SW480 (cell line): Measurements from ENCODE around the gene CPNE4.

Experiments
- DNase-seq: peaks from one replicate; pipeline ENCODE4 v3.0.0-alpha.2; 2016; ENCODE audit warnings: low spot score

CPNE4 gene

DNA sequence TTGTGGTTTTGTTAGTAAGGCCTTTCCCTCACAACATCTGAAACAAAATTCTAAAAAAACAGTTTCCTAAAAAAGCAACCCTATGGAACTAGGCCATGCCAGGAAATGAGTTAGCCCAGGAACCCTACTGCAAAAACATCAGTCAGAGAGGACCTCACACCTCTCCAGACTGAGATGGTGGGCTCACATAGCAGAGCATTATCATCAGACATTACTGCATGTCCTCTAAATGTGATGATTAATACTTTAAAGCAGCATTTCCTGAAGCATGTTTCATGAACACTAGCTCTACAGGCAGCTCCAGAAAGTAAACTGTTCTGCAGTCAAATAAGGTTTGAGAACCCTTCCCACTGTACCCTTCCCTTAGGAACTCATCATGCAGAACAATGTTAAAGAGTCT is 299.7 kb downstream of the CPNE4 start:
- no peak for DNase-seq

DNA sequence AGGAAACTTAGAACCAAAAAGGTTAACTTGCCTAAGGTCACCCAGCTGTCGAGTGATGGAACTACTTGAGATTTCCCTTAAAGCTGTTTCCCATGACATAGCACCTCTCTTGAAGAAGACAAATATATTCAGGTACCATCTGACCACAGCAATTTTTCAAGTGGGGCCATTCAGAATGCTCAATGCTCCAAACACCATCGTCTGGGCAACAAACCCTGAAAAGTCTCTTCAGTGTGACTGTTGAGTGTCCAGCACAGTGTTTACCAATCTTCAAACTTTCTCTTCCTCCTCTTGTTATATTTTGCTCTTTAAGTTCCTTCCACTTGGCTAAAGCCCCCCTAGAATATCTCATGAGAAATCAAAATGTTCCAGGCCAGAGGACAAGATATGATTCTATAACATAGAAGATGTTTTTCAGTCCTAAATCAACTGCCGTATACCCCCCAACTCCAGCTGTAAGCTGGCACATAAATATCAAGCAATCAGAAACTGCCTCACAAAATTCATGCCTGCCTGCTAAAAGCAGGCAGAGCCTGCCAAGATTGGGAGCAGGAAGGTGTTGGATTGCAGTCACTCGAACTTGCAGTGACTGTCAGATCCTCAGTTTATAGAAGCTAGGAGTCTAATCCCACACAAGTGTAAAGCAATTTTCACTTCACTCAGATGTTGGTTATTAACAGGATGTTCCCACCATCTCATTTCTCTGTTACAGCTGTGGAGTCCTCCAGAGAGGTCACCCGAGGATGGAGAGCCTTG is 301.6 kb downstream of the CPNE4 start:
- no peak for DNase-seq

DNA sequence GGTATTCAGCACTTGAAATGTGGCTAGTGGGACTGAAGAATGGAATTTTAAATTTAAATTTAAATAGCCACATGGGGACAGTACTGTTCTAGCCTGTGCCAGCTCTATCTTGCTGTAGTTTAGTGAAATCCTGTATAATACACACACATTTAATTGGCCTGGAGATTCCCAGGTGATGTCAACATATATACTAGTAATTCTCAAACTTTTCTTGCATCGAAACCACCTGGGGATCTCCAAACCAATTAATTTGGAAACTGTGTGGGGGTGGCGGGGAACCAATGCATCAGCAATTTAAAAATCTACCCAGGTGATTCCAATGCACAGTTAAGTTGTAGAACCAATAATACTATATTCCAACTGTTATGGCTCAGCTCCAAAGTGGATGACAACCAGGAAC is 303.1 kb downstream of the CPNE4 start:
- DNase-seq, result no peak

- no peak for DNase-seq
These were observed 304.2 kb downstream of the CPNE4 start for GRCh38 chr3:131730581-131730980.

DNA sequence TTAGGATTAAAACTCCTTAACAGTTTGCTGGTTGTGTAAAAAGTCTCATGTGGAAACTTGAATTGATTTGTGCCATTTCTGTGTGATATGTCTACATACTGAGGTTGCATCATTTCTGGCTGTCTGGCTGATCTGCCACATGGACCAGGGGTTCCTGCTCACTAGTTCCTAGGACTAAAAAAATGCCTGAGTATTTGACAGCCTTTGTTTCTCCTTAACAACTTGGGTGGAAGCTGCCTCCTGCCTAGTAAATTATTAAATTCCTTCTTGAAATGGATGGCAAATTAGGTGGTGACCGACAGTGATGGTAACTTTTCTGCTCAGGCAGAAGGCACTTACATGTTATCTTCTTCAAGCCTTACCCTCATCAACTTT is 305.2 kb downstream of the CPNE4 start:
- no peak for DNase-seq

DNA sequence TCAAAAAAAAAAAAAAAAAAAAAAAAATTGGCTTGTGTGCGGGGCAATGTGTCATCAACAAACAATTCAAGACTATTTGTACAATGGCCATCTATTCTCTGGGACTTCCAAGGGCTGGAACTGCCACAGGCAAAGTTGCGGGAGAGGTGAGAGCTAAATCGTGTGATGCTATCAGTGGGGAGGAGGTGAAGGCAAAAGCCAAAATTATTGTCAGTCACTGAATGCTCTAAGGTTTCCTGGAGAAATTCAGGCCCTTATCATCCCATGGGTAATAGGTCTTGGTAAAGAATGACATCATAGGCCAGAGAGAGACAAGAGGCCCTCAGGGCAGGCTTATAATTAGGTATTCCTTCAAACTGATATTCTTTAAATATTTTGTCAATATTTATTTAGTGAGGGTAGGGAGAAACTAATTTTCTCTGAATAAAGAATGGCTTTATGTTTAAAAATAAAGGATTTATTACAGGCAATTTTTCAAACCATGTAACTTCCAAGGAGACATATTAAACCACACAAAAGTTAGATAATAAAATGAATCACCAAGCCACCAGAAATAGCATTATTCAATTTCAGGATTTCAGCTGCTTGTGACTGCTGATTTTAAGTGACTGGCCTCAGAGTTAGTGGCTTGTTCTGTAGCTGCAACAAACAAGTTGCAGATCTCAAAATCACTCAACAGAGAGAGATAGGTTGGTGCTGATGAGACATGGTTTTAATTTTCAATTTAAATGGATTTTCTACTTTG is 305.7 kb downstream of the CPNE4 start:
- no peak for DNase-seq

DNA sequence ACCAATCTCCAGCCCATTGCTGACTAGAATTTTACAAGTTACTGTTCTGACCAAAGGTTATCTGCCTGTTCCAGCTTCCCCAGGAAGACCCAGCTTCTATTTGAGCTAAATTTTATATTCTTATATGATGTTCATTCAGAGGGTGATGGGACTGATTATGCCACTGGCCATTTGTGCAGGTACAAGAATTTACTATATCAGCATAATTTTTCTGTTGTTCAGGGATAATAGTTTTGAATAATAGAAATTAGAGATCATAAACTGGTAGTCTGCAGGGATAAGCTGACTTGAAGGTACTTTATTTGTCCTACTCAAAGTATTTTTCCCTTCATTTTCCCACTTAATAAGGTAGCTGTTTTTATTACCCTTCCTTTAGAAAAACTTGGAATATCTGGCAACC is 309.4 kb downstream of the CPNE4 start:
- no peak for DNase-seq

DNA sequence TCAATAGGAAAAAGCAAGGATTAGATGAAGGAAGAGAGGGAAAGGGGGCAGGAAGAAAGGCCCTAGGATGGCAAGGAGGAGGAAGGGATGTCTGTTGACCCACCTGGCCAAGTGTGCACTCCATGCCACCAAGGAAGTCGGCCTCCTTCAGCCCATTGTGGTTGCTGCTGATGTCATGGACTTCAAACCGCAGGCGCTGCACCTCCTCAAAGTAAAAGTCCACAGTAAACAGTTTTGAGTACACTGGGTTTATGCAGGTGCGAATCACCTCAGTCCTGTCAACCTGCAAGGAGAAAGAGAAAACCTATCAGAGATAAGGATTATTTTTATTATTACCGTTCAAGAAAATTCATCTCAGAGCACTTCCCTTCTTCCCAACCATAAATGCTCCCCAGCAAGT is 311.5 kb downstream of the CPNE4 start:
- no peak for DNase-seq

DNA sequence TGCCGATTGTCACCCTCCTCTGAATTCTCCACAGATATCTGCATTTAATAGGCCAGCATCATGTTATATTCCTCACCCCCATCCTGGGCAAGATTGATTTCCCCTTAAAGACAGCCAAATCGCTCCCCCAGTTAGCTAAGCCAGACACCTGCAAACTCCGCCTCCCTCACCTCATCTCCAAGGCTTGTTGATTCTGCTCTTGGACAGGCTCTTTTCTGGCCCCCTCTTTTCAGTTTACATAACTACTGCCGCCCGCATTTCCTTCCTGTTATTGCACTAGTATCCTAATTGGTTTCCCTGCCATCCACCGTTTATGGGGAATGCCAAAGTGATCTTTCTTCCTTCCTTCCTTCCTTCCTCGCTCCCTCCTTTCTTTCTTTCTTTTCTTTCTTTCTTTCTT is 317.3 kb downstream of the CPNE4 start:
- DNase-seq, result no peak

DNA sequence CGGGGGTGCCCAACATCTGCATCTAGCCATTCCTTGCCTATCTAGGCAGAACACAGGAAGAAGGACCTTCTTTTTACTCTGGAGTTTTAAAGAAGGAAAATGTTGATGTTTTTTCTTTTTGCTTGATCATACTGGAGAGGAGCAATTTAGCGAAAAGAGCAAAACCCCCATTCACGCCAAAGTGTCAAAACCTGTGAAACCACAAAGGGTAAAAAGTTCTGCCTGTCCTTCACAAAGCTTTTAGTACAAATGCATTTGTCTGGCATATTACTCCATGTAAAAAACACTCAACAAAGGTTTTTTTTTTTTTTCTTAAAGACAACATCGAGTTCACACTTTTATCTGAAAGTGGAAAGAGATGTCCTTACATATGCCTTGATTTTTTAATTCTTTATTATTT is 317.9 kb downstream of the CPNE4 start:
- no peak for DNase-seq

DNA sequence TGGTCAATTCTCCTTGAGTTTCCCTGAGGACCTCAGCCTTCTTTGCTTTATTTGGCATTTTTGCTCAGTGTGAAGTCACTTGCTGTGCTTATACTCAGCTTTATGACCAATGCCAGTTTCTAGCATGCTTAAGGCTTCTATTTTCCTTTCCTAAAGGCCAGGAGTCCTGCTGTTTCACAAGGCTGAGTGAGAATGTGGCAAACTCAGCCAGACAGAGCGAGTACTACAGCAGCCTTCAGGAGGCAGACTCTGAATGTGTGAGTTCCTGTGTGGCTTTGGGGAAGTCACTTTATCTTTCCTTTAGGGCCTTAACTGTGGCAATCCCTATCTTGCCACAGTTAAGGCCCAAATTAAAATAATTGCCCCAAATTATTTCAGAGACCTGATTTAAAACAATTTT is 318.8 kb downstream of the CPNE4 start:
- no peak for DNase-seq

- no peak for DNase-seq
These were observed 320.1 kb downstream of the CPNE4 start for GRCh38 chr3:131714585-131715220.

DNA sequence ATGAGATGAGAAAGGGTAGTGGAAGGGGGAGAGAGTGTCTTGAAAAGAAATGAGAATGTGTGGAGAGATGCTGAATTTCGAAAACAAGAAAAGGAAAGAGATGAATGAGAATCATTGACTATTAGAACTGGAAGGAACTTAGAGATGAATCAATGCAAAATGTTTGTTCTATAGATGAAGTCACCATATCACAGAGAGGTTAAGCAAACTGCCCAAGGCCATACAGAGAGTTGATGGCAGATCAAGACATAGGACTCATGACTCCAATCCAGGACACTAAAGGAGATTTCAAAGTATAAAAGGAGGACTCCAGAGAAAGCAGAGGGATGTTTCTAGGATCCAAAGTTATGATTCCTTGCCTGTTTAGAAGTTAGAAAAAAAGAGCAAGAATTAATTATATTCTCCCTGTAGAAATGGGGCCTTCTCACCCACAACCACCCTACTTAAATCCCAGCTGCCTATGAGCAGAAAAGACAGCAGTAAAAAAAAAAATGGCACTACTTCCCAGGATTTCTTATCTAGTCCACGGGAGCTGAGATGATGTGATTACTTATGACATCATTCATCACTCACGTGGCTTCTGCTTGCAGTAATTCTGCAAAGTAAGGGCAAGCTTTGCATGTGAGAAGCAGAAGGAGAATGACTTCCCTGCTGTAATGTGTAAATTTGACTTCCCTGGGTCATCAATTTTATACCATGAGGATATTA is 321.2 kb downstream of the CPNE4 start:
- DNase-seq, result no peak

DNA sequence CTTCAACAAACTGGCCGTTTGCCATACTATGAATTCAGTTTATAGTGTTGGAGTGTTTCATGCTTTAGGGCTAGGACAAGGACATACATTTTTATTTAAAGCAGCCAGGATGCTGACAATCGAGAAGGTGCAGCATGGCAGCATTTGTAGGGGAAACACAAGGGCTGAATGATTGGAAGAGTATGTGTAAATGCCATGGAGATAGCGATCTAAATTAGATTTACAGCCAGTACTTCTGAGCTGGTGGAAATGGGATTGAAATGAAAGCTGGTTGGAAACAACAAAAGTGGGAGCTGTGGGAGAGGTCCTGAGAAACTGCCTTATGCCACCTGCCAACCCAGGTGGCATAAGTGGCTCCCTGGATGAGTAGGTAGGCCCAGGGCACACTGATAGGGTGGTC is 322.2 kb downstream of the CPNE4 start:
- DNase-seq, result no peak

- no peak for DNase-seq
These were observed 323.6 kb downstream of the CPNE4 start for GRCh38 chr3:131711114-131711768.

GRCh38 chr3:131708241-131708640 is 326.6 kb downstream of the CPNE4 start:
- no peak for DNase-seq

DNA sequence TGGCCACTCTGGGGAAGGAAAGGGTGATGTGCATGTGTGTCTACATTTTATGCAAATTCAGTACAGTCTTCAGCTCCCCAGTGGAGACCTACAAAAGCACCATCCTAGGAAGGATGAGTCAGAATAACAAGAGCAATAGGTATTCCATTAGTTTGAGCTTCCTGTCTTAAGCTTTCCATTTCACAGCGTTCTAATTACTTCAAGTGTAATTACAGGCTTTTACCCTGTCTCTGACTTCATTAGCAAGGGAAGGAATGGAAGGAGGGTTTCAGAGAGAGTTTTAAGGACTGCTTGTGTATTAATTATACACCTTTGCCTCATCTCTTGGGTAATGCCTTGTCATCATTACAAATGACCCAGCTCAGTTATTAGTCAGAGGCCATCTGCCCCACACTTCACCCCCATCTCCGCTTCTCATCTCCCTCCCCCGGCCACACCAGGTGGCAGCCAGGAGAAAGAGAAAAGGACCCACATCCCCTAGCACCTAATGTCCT is 329.2 kb downstream of the CPNE4 start:
- DNase-seq, result no peak

GRCh38 chr3:131705099-131705498 is 329.7 kb downstream of the CPNE4 start:
- DNase-seq, result no peak

GRCh38 chr3:131704098-131704497 is 330.7 kb downstream of the CPNE4 start:
- DNase-seq, result no peak

DNA sequence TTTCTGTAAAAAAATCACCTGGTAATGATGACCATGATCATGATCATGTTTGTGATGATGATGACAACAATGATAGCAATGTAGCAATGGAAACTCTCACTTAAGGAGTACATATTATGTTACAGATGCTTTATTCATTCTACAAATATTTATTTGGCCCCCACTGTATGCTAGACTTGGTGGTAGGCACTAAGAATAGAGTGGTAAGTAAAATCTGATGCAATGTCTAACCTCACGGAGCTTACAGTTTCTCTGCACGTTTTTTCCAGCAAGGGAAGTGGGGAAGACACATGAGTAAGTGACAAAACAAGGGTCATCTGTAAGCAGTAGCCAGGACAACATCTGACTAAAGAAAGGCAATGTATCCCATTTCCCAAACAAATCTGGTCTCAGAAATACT is 332.7 kb downstream of the CPNE4 start:
- DNase-seq, result no peak

- DNase-seq, result no peak
These were observed 333.6 kb downstream of the CPNE4 start for GRCh38 chr3:131701153-131701770.

DNA sequence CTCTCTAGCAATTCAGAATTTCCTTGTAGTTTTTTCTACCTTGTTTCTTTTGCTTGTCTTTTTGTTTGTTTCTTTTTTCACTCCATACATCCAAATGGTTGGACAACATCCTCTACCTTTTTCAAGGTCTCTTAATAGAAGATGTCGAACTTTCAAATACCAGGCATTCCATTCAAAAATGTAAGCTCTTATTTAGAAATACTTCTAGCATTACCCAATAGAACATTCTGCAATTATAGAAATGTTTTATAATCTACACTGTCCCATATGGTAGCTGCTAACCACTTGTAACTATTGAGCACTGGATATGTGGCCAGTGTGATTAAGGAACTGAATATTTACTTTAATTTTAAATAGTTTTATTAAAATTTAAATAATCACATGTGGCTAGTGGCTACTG is 335.8 kb downstream of the CPNE4 start:
- DNase-seq, result no peak
